ENCODE measurements around the gene CNTNAP5.

The CNTNAP5 gene

GRCh38 chr2:124034265-124034664, 9.2 kb downstream of the CNTNAP5 start:
- no peaks in the 10 kb centered on the region for H3K36me3 ChIP-seq (ENCODE audit: insufficient read depth, low read depth, low read length)
- H3K9me3 ChIP-seq (ENCODE audit: insufficient read depth, low read depth, low read length), result no peaks in the 10 kb centered on the region
- H3K27me3 ChIP-seq (ENCODE audit: insufficient read depth, low read length), result no peaks in the 10 kb centered on the region
- no peak overlapping the region for H3K4me3 ChIP-seq (ENCODE audit: low read length)
- 0 out of 2 replicates have a peak, but pooled peaks cover 7% of the 10 kb centered on the region for H3K4me1 ChIP-seq (ENCODE audit: insufficient read depth, low read length)
- H3K9ac ChIP-seq (ENCODE audit: low read depth, low read length), result no peak overlapping the region
- no peak overlapping the region for H3K27ac ChIP-seq (ENCODE audit: low read length)

GRCh38 chr2:124035001-124035400, 9.9 kb downstream of the CNTNAP5 start:
- no peaks in the 10 kb centered on the region for H3K27me3 ChIP-seq (ENCODE audit: insufficient read depth, low read length)
- no peak overlapping the region for H3K27ac ChIP-seq (ENCODE audit: low read length)
- H3K9me3 ChIP-seq (ENCODE audit: insufficient read depth, low read depth, low read length), result no peaks in the 10 kb centered on the region
- H3K36me3 ChIP-seq (ENCODE audit: insufficient read depth, low read depth, low read length), result no peaks in the 10 kb centered on the region
- no peak overlapping the region for H3K4me3 ChIP-seq (ENCODE audit: low read length)
- no peak overlapping the region for H3K9ac ChIP-seq (ENCODE audit: low read depth, low read length)
- H3K4me1 ChIP-seq (ENCODE audit: insufficient read depth, low read length), result 0 out of 2 replicates have a peak, but pooled peaks cover 8% of the 10 kb centered on the region

GRCh38 chr2:124039032-124039431, 13.9 kb downstream of the CNTNAP5 start:
- Histone ChIP-seq H3K9ac (ENCODE audit: low read depth, low read length) (no peak overlapping the region), H3K27ac (ENCODE audit: low read length) (no peak overlapping the region), H3K4me3 (ENCODE audit: low read length) (no peak overlapping the region), H3K9me3 (ENCODE audit: insufficient read depth, low read depth, low read length) (no peaks in the 10 kb centered on the region), H3K4me1 (ENCODE audit: insufficient read depth, low read length) (0 out of 2 replicates have a peak, but pooled peaks cover 8% of the 10 kb centered on the region), H3K27me3 (ENCODE audit: insufficient read depth, low read length) (no peaks in the 10 kb centered on the region), H3K36me3 (ENCODE audit: insufficient read depth, low read depth, low read length) (no peaks in the 10 kb centered on the region)

GRCh38 chr2:124039762-124040291, 14.7 kb downstream of the CNTNAP5 start:
- Histone ChIP-seq H3K36me3 (ENCODE audit: insufficient read depth, low read depth, low read length) (no peaks in the 10 kb centered on the region), H3K4me1 (ENCODE audit: insufficient read depth, low read length) (0 out of 2 replicates have a peak, but pooled peaks cover 8% of the 10 kb centered on the region), H3K27me3 (ENCODE audit: insufficient read depth, low read length) (no peaks in the 10 kb centered on the region), H3K27ac (ENCODE audit: low read length) (no peak overlapping the region), H3K9ac (ENCODE audit: low read depth, low read length) (no peak overlapping the region), H3K4me3 (ENCODE audit: low read length) (no peak overlapping the region), H3K9me3 (ENCODE audit: insufficient read depth, low read depth, low read length) (no peaks in the 10 kb centered on the region)

GRCh38 chr2:124045894-124046293, 20.8 kb downstream of the CNTNAP5 start:
- Histone ChIP-seq H3K9ac (ENCODE audit: low read depth, low read length) (no peak overlapping the region), H3K27ac (ENCODE audit: low read length) (no peak overlapping the region), H3K4me1 (ENCODE audit: insufficient read depth, low read length) (peaks cover 15% of the 10 kb centered on the region), H3K36me3 (ENCODE audit: insufficient read depth, low read depth, low read length) (no peaks in the 10 kb centered on the region), H3K4me3 (ENCODE audit: low read length) (no peak overlapping the region), H3K27me3 (ENCODE audit: insufficient read depth, low read length) (no peaks in the 10 kb centered on the region), H3K9me3 (ENCODE audit: insufficient read depth, low read depth, low read length) (no peaks in the 10 kb centered on the region)

GRCh38 chr2:124046332-124046731, 21.2 kb downstream of the CNTNAP5 start:
- H3K4me3 ChIP-seq (ENCODE audit: low read length), result peak overlapping the region; percentile 31; the same call in 1 of the 2 replicates
- no peak overlapping the region for H3K9ac ChIP-seq (ENCODE audit: low read depth, low read length)
- H3K36me3 ChIP-seq (ENCODE audit: insufficient read depth, low read depth, low read length), result no peaks in the 10 kb centered on the region
- no peak overlapping the region for H3K27ac ChIP-seq (ENCODE audit: low read length)
- H3K4me1 ChIP-seq (ENCODE audit: insufficient read depth, low read length), result peaks cover 15% of the 10 kb centered on the region
- no peaks in the 10 kb centered on the region for H3K9me3 ChIP-seq (ENCODE audit: insufficient read depth, low read depth, low read length)
- no peaks in the 10 kb centered on the region for H3K27me3 ChIP-seq (ENCODE audit: insufficient read depth, low read length)

- Histone ChIP-seq H3K36me3 (ENCODE audit: insufficient read depth, low read depth, low read length) (no peaks in the 10 kb centered on the region), H3K4me1 (ENCODE audit: insufficient read depth, low read length) (peaks cover 15% of the 10 kb centered on the region), H3K9me3 (ENCODE audit: insufficient read depth, low read depth, low read length) (no peaks in the 10 kb centered on the region), H3K4me3 (ENCODE audit: low read length) (no peak overlapping the region), H3K27ac (ENCODE audit: low read length) (no peak overlapping the region), H3K27me3 (ENCODE audit: insufficient read depth, low read length) (no peaks in the 10 kb centered on the region), H3K9ac (ENCODE audit: low read depth, low read length) (no peak overlapping the region)
Observed at GRCh38 chr2:124048102-124048501, 23.0 kb downstream of the CNTNAP5 start.

GRCh38 chr2:124048664-124049063, 23.6 kb downstream of the CNTNAP5 start:
- H3K27me3 ChIP-seq (ENCODE audit: insufficient read depth, low read length), result no peaks in the 10 kb centered on the region
- H3K4me3 ChIP-seq (ENCODE audit: low read length), result no peak overlapping the region
- H3K36me3 ChIP-seq (ENCODE audit: insufficient read depth, low read depth, low read length), result no peaks in the 10 kb centered on the region
- H3K9me3 ChIP-seq (ENCODE audit: insufficient read depth, low read depth, low read length), result no peaks in the 10 kb centered on the region
- no peak overlapping the region for H3K9ac ChIP-seq (ENCODE audit: low read depth, low read length)
- H3K4me1 ChIP-seq (ENCODE audit: insufficient read depth, low read length), result peaks cover 15% of the 10 kb centered on the region
- no peak overlapping the region for H3K27ac ChIP-seq (ENCODE audit: low read length)

GRCh38 chr2:124049136-124049535, 24.0 kb downstream of the CNTNAP5 start:
- no peak overlapping the region for H3K4me3 ChIP-seq (ENCODE audit: low read length)
- no peaks in the 10 kb centered on the region for H3K9me3 ChIP-seq (ENCODE audit: insufficient read depth, low read depth, low read length)
- H3K27me3 ChIP-seq (ENCODE audit: insufficient read depth, low read length), result no peaks in the 10 kb centered on the region
- H3K27ac ChIP-seq (ENCODE audit: low read length), result no peak overlapping the region
- H3K36me3 ChIP-seq (ENCODE audit: insufficient read depth, low read depth, low read length), result no peaks in the 10 kb centered on the region
- peaks cover 15% of the 10 kb centered on the region for H3K4me1 ChIP-seq (ENCODE audit: insufficient read depth, low read length)
- H3K9ac ChIP-seq (ENCODE audit: low read depth, low read length), result no peak overlapping the region

GRCh38 chr2:124050833-124051497, 25.9 kb downstream of the CNTNAP5 start:
- Histone ChIP-seq H3K9me3 (ENCODE audit: insufficient read depth, low read depth, low read length) (no peaks in the 10 kb centered on the region), H3K4me1 (ENCODE audit: insufficient read depth, low read length) (peaks cover 12% of the 10 kb centered on the region; the same call in 1 of the 2 replicates), H3K27me3 (ENCODE audit: insufficient read depth, low read length) (no peaks in the 10 kb centered on the region), H3K4me3 (ENCODE audit: low read length) (no peak overlapping the region), H3K27ac (ENCODE audit: low read length) (no peak overlapping the region), H3K36me3 (ENCODE audit: insufficient read depth, low read depth, low read length) (no peaks in the 10 kb centered on the region), H3K9ac (ENCODE audit: low read depth, low read length) (no peak overlapping the region)

GRCh38 chr2:124053796-124054195, 28.7 kb downstream of the CNTNAP5 start:
- no peak overlapping the region for H3K27ac ChIP-seq (ENCODE audit: low read length)
- no peak overlapping the region for H3K9ac ChIP-seq (ENCODE audit: low read depth, low read length)
- H3K9me3 ChIP-seq (ENCODE audit: insufficient read depth, low read depth, low read length), result no peaks in the 10 kb centered on the region
- H3K4me1 ChIP-seq (ENCODE audit: insufficient read depth, low read length), result no peaks in the 10 kb centered on the region
- no peak overlapping the region for H3K4me3 ChIP-seq (ENCODE audit: low read length)
- no peaks in the 10 kb centered on the region for H3K36me3 ChIP-seq (ENCODE audit: insufficient read depth, low read depth, low read length)
- H3K27me3 ChIP-seq (ENCODE audit: insufficient read depth, low read length), result no peaks in the 10 kb centered on the region

- no peaks in the 10 kb centered on the region for H3K36me3 ChIP-seq (ENCODE audit: insufficient read depth, low read depth, low read length)
- H3K27ac ChIP-seq (ENCODE audit: low read length), result no peak overlapping the region
- no peaks in the 10 kb centered on the region for H3K9me3 ChIP-seq (ENCODE audit: insufficient read depth, low read depth, low read length)
- H3K4me3 ChIP-seq (ENCODE audit: low read length), result no peak overlapping the region
- H3K9ac ChIP-seq (ENCODE audit: low read depth, low read length), result no peak overlapping the region
- no peaks in the 10 kb centered on the region for H3K27me3 ChIP-seq (ENCODE audit: insufficient read depth, low read length)
- H3K4me1 ChIP-seq (ENCODE audit: insufficient read depth, low read length), result no peaks in the 10 kb centered on the region
Observed at GRCh38 chr2:124063596-124063995, 38.5 kb downstream of the CNTNAP5 start.

Data from iPS-20b (cell line).